SK-N-SH treated with all-trans-retinoic acid at 6 μM for 48 hours (cell line): ENCODE results near the gene ACOT7.

Source experiments
- PPARA ChIP-seq: fragments of 250-450 bp; sonication (Bioruptor Pico); IDR thresholded peaks from 2 replicates; pipeline ENCODE4 v1.5.0; 2020; ENCODE audit warnings: mild to moderate bottlenecking, borderline replicate concordance
- RARB ChIP-seq: fragments of 250-450 bp; sonication (Bioruptor Pico); IDR thresholded peaks from 2 replicates; pipeline ENCODE4 v1.8.0; 2021; ENCODE audit warnings: mild to moderate bottlenecking, moderate library complexity
- TF ChIP-seq, protein P1 (sequence below): fragments of 250-450 bp; sonication (Bioruptor Pico); IDR thresholded peaks from 2 replicates; pipeline ENCODE4 v1.8.0; 2020; ENCODE audit warnings: mild to moderate bottlenecking, moderate library complexity, borderline replicate concordance

GRCh38 chr1:6243993-6244392 is 149.6 kb downstream of the ACOT7 start, which contains the start of gene HES3:
- TF ChIP-seq RARB (no peak), PPARA (CRISPR knock-in tag) (no peak)
- TF ChIP-seq, protein P1, sequence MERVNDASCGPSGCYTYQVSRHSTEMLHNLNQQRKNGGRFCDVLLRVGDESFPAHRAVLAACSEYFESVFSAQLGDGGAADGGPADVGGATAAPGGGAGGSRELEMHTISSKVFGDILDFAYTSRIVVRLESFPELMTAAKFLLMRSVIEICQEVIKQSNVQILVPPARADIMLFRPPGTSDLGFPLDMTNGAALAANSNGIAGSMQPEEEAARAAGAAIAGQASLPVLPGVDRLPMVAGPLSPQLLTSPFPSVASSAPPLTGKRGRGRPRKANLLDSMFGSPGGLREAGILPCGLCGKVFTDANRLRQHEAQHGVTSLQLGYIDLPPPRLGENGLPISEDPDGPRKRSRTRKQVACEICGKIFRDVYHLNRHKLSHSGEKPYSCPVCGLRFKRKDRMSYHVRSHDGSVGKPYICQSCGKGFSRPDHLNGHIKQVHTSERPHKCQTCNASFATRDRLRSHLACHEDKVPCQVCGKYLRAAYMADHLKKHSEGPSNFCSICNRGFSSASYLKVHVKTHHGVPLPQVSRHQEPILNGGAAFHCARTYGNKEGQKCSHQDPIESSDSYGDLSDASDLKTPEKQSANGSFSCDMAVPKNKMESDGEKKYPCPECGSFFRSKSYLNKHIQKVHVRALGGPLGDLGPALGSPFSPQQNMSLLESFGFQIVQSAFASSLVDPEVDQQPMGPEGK (CRISPR knock-in tag) = no peak
